ENCODE data around the gene SETBP1. TPM values are rescaled to one million over a fixed set of nuclear protein-coding genes. Genes with fewer than 3 reads are reported as not detected.

Gene SETBP1
- total and polyA plus RNA-seq, 2 of the 13 experiments (the other 11 are each of a cell fraction or from before 2014, with no cell fraction given) = 0.18 to 0.65 TPM

GRCh38 chr18:44801781-44802180 is 121.1 kb downstream of the SETBP1 start:
- DNase-seq (ENCODE audit: low spot score) = no peak
- Histone ChIP-seq H3K4me3 (replicated peaks in 1 of 3; ENCODE audit: insufficient read depth in 1 of 3, low read depth in 2 of 3, low read length in 3 of 3) (no peak overlapping the region), H3K27me3 (ENCODE audit: control insufficient read depth in 1 of 2, insufficient read depth in 2 of 2, low read length in 2 of 2) (no peaks in the 10 kb centered on the region), H3K4me1 (ENCODE audit: insufficient read depth, low read length) (peaks cover 46% of the 10 kb centered on the region), H4K20me1 (ENCODE audit: insufficient read depth, low read length) (no peaks in the 10 kb centered on the region), H3K79me2 (ENCODE audit: insufficient read depth, low read length) (no peaks in the 10 kb centered on the region), H3K4me2 (ENCODE audit: low read depth, low read length) (no peak overlapping the region), H3K27ac (ENCODE audit: extremely low read length, insufficient read depth, low read length) (no peak overlapping the region), H3K9me3 (ENCODE audit: low read length) (no peaks in the 10 kb centered on the region), H2AFZ (ENCODE audit: low read length) (no peak overlapping the region), H3K36me3 (replicated peaks in 1 of 2; ENCODE audit: control insufficient read depth in 1 of 2, insufficient read depth in 2 of 2, low read length in 2 of 2) (no peaks in the 10 kb centered on the region), H3K9ac (ENCODE audit: insufficient read depth, low read depth, low read length) (no peak overlapping the region)
- BruUV-seq (replicated peaks) = no TSS peak
- ATAC-seq = no peak
- TF ChIP-seq FOXA3 (CRISPR knock-in tag; IDR thresholded peaks at IDR 0.05) (no peak), PRMT3 (CRISPR knock-in tag; IDR thresholded peaks at IDR 0.05; ENCODE audit: borderline replicate concordance, low read depth) (no peak), RXRB (CRISPR knock-in tag; IDR thresholded peaks at IDR 0.05; ENCODE audit: borderline replicate concordance) (no peak), ZZZ3 (CRISPR knock-in tag; IDR thresholded peaks at IDR 0.05; ENCODE audit: borderline replicate concordance) (no peak), AHDC1 (CRISPR knock-in tag; IDR thresholded peaks at IDR 0.05; ENCODE audit: borderline replicate concordance) (no peak), ZHX1 (CRISPR knock-in tag; IDR thresholded peaks at IDR 0.05; ENCODE audit: low read depth) (no peak), TARDBP (CRISPR knock-in tag; IDR thresholded peaks at IDR 0.05) (no peak)
- TF ChIP-seq, protein P1, sequence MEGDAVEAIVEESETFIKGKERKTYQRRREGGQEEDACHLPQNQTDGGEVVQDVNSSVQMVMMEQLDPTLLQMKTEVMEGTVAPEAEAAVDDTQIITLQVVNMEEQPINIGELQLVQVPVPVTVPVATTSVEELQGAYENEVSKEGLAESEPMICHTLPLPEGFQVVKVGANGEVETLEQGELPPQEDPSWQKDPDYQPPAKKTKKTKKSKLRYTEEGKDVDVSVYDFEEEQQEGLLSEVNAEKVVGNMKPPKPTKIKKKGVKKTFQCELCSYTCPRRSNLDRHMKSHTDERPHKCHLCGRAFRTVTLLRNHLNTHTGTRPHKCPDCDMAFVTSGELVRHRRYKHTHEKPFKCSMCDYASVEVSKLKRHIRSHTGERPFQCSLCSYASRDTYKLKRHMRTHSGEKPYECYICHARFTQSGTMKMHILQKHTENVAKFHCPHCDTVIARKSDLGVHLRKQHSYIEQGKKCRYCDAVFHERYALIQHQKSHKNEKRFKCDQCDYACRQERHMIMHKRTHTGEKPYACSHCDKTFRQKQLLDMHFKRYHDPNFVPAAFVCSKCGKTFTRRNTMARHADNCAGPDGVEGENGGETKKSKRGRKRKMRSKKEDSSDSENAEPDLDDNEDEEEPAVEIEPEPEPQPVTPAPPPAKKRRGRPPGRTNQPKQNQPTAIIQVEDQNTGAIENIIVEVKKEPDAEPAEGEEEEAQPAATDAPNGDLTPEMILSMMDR (CRISPR knock-in tag; IDR thresholded peaks at IDR 0.05) = no peak
- in situ Hi-C loops (cut with HindIII; ENCODE audit: extremely low pct_ligation_motif_present, low pct_unique_long_range_greater_than_20kb) (no loop called here), intact Hi-C loops (cut with micrococcal nuclease; ENCODE audit: unreplicated experiment) (no loop called here)
- 59% methylated on average over 2 of the region's 2 CpGs for WGBS (ENCODE audit: low lambda C conversion rate)
- POLR2A ChIA-PET = no interaction called here
- FAIRE-seq = no peak
- CTCF ChIA-PET (ENCODE audit: low intra/inter-chr PET ratio, low total read pairs) = no interaction called here
